HG02938 (cell line): ENCODE measurements around the gene SPP1.

Experiments used
- ATAC-seq: cut with Tn5 transposase; IDR thresholded peaks from one replicate; pipeline ENCODE4 v1.9.1; 2021; ENCODE audit warnings: mild to moderate bottlenecking, moderate library complexity; ENCODE audit not compliant: unreplicated experiment

SPP1 gene

GRCh38 chr4:87950936-87951511 lies 24.5 kb upstream of the SPP1 start:
- no peak for ATAC-seq

- ATAC-seq: no peak
Observed at GRCh38 chr4:87953826-87954225, 21.7 kb upstream of the SPP1 start.

- ATAC-seq: no peak
Observed at GRCh38 chr4:87956501-87956900, 19.0 kb upstream of the SPP1 start.

- ATAC-seq: no peak
Observed at GRCh38 chr4:87957061-87957460, 18.5 kb upstream of the SPP1 start.

GRCh38 chr4:87961993-87962392 lies 13.5 kb upstream of the SPP1 start:
- no peak for ATAC-seq

- ATAC-seq: no peak
Observed at GRCh38 chr4:87962398-87963146, 12.9 kb upstream of the SPP1 start.

- no peak for ATAC-seq
Observed at GRCh38 chr4:87965501-87965975, 10.0 kb upstream of the SPP1 start.

- ATAC-seq: no peak
Observed at GRCh38 chr4:87966095-87966496, 9.4 kb upstream of the SPP1 start.

- no peak for ATAC-seq
Observed at GRCh38 chr4:87967193-87967592, 8.3 kb upstream of the SPP1 start.

- ATAC-seq: no peak
Observed at GRCh38 chr4:87970121-87970520, 5.4 kb upstream of the SPP1 start.

- ATAC-seq: no peak
Observed at GRCh38 chr4:87971866-87972265, 3.6 kb upstream of the SPP1 start.

GRCh38 chr4:87973283-87974169 lies 2.0 kb upstream of the SPP1 start:
- ATAC-seq: peak; percentile 74

GRCh38 chr4:87974856-87975462 lies 555 bp upstream of the SPP1 start:
- peak; percentile 23 for ATAC-seq

GRCh38 chr4:87977521-87978278 lies 2.2 kb downstream of the SPP1 start:
- no peak for ATAC-seq

GRCh38 chr4:87978681-87979080 lies 3.2 kb downstream of the SPP1 start:
- no peak for ATAC-seq

GRCh38 chr4:87979810-87980209 lies 4.3 kb downstream of the SPP1 start:
- no peak for ATAC-seq

- ATAC-seq: no peak
Observed at GRCh38 chr4:87981486-87981885, 6.0 kb downstream of the SPP1 start.

- ATAC-seq: peak; percentile 74
Observed at GRCh38 chr4:87982036-87982435, 6.5 kb downstream of the SPP1 start.

- no peak for ATAC-seq
Observed at GRCh38 chr4:87982446-87983010, 7.0 kb downstream of the SPP1 start.

- ATAC-seq: no peak
Observed at GRCh38 chr4:87983996-87984395, 8.5 kb downstream of the SPP1 start.
